IMR-90 (cell line): ENCODE measurements around the gene YPEL4.

Source experiments
- CTCF ChIP-seq: conservative IDR thresholded peaks from 2 replicates; pipeline ENCODE4 v1.5.1; 2012; ENCODE audit warnings: mild to moderate bottlenecking, low read depth, low read length, improper control_type of control experiment
- ELK1 ChIP-seq: fragments of 150-350 bp; IDR thresholded peaks from 2 replicates; pipeline ENCODE4 v1.6.1; 2016; ENCODE audit warnings: low read depth, mild to moderate bottlenecking, low read length, moderate library complexity, borderline replicate concordance
- FOS ChIP-seq: fragments of 150-350 bp; IDR thresholded peaks from 2 replicates; pipeline ENCODE4 v1.6.1; 2016; ENCODE audit warnings: low read depth, low read length
- MAZ ChIP-seq: IDR thresholded peaks from 2 replicates; pipeline ENCODE4 v1.6.1; 2012; ENCODE audit warnings: low read depth, mild to moderate bottlenecking, low read length, improper control_type of control experiment, moderate library complexity, borderline replicate concordance
- POLR2A ChIP-seq: IDR thresholded peaks from 2 replicates; pipeline ENCODE4 v1.6.1; 2012; ENCODE audit warnings: mild to moderate bottlenecking, low read depth, low read length
- RAD21 ChIP-seq: IDR thresholded peaks from 2 replicates; pipeline ENCODE4 v1.6.1; 2012; ENCODE audit warnings: low read length, improper control_type of control experiment
- RFX5 ChIP-seq: IDR thresholded peaks from 2 replicates; pipeline ENCODE4 v1.8.0; 2012; ENCODE audit warnings: low read depth, mild to moderate bottlenecking, low read length, moderate library complexity

- TF ChIP-seq RAD21 (no peak), POLR2A (no peak), MAZ (no peak), CTCF (no peak), RFX5 (no peak), FOS (no peak), ELK1 (no peak)
These were observed 2.9 kb downstream of the YPEL4 start for GRCh38 chr11:57646799-57647303.
